Gastrocnemius medialis (tissue), 4 donors: ENCODE results near the gene SLX9.

ENCODE experiments used
- POLR2A ChIP-seq, 2 donors: fragments of 450-650 bp; IDR thresholded peaks; one replicate each; pipeline ENCODE4 v1.6.1; 2017; ENCODE audit warnings: antibody characterized with exemption in 2 of 2, mild to moderate bottlenecking in 2 of 2, moderate library complexity in 2 of 2
- TF ChIP-seq, protein P1 (sequence below), 5 experiments: fragments of 450-650 bp in 3 of 5; fragments of 200-600 bp in 2 of 5; sonication (generic) in 2 of 5; IDR thresholded peaks in 4 of 5; conservative IDR thresholded peaks in 1 of 5; 1 replicate in 4 of 5; 2 replicates in 1 of 5; pipeline ENCODE4 v1.5.1; 2016 to 2019; ENCODE audit warnings: antibody characterized with exemption in 5 of 5, mild to moderate bottlenecking in 3 of 5, moderate library complexity in 3 of 5

DNA sequence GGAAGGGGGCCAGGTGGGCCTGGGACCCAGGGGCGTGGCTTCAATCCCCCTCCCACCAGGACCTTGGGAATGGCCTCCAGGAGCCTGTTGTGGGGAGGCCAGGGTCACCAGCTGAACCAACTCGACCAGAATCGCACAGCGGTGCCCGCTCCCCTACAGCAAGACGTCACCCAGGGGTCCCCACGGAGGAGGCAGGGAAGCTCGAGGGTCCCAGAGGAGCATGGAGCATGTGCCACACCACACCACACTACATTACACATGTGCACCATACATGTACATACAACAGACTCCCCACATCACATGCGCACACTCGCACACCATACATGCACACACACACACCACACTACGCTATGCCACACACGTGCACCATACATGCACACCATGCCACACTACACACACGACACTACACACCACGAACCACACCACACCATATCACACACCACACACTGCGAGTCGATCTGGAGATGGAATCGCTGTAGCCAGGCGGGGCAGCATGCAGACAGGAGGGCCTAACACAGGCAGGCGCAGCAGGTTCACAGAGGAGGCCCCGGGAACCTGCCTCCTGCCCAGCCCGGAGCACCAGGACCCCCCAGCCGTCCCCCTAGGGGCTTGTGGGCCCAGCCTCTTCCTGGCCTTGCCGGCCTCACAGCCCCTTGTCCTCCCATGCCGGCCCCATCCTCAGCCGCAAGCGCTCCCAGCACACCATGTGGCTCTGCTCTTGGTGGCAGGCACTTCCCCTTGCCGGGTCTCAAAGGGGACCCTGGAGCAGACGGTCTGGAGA, 19.7 kb upstream of the SLX9 start:
- TF ChIP-seq, protein P1, sequence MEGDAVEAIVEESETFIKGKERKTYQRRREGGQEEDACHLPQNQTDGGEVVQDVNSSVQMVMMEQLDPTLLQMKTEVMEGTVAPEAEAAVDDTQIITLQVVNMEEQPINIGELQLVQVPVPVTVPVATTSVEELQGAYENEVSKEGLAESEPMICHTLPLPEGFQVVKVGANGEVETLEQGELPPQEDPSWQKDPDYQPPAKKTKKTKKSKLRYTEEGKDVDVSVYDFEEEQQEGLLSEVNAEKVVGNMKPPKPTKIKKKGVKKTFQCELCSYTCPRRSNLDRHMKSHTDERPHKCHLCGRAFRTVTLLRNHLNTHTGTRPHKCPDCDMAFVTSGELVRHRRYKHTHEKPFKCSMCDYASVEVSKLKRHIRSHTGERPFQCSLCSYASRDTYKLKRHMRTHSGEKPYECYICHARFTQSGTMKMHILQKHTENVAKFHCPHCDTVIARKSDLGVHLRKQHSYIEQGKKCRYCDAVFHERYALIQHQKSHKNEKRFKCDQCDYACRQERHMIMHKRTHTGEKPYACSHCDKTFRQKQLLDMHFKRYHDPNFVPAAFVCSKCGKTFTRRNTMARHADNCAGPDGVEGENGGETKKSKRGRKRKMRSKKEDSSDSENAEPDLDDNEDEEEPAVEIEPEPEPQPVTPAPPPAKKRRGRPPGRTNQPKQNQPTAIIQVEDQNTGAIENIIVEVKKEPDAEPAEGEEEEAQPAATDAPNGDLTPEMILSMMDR (IDR thresholded peaks at IDR 0.05 in 4 of 5, conservative IDR thresholded peaks at IDR 0.05 in 1 of 5) = no peak
- no peak for TF ChIP-seq POLR2A (IDR thresholded peaks at IDR 0.05)
